CD4-positive, alpha-beta T cell treated with Interleukin-4 for 1 hour (primary cell): ENCODE results near the gene RPL5.

ENCODE experiments used
- DNase-seq, 2 donors: peaks; one replicate each; pipeline ENCODE4 v3.0.0-alpha.2; 2020 to 2022

RPL5 gene

GRCh38 chr1:92858564-92859399 is 26.9 kb downstream of the RPL5 start:
- peak; percentile 66 to 90 for DNase-seq

DNA sequence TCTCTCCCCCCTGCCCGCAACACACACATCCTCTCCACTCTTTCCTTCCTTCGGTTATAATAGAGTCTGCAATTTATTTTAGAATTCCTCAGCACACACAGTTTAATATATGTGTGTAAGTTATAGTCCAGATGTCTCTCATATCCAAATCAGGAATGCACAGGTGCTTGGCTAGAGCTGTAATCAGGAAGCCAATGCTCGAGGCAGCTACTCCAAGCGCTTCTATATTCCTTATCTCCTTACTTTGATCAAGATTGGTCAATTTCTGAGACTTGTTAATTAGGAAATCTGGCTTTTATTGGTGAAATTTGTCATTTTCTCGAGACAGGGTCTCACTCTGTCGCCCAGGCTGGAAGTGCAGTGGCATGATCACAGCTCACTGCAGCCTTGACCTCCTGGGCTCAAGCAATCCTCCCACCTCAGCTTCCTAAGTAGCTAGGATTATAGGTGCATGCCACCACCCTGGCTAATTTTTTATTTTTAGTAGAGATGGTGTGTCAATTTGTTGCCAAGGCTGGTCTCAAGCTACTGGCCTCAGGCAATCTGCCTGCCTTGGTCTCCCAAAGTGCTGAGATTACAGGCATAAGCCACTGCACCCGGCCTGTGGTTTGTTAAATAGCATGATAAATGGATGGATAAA is 27.7 kb downstream of the RPL5 start:
- DNase-seq = no peak

DNA sequence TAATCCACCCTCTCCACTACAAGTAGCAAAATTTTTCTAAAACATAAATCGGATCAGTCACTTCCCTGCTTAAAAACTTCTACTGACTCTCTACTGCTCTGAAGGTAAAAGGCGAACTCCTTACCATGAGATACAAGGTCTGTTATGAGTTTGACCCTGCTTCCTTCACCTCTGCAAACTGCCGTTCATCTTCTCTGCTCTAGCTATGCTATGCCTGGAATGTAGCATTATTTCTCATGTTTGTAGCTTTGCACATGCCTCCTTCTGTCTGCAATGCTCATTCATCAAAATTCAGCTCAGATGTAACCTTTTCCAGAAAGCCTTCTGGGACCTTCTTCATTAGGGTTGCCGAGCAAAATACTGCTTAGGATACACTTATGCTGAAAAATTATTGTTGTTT is 30.8 kb downstream of the RPL5 start:
- no peak for DNase-seq

DNA sequence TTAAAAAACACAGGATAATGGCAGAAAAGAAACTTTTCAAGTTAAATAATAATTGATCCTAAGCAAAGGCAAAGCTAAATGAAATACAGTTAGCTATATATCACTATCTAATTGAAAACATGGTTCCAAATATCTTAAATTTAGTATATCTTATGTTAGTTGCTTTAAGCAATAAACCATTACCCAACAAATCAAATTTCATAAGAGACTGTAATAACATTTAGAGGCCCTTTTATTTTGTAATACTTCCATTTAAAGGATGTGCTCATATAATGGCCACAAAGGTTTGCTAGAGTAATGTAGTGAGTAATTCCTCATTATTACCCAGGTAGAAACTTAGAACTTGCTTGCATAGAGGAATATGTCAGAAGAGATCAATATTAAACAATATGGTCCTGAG is 32.3 kb downstream of the RPL5 start:
- DNase-seq = no peak

GRCh38 chr1:92870591-92870990 is 38.8 kb downstream of the RPL5 start:
- no peak for DNase-seq

GRCh38 chr1:92872719-92873118 is 40.9 kb downstream of the RPL5 start:
- DNase-seq = no peak

- DNase-seq = no peak
These were observed 43.1 kb downstream of the RPL5 start for GRCh38 chr1:92874987-92875386.

DNA sequence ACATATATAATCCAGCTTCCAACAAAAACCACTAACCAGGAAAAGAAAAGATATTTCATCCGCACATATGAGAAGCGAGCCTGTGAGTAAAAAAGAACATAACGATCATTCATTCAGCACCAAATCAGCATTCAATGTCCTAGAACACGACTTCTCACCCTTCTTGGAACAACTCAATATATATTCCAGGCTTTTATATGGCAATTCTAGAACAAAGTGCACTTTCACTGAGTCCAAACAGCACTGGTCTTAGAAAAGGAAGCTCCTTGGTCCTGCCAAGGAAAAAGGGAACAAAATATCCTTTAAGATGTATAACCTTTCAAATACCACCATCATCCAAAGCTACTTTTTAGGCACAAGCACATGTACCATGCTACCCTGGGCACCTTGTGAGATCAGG is 44.5 kb downstream of the RPL5 start:
- DNase-seq = no peak

GRCh38 chr1:92877081-92877711 is 45.4 kb downstream of the RPL5 start:
- DNase-seq = peak in 1 of 2 donors; percentile 28

DNA sequence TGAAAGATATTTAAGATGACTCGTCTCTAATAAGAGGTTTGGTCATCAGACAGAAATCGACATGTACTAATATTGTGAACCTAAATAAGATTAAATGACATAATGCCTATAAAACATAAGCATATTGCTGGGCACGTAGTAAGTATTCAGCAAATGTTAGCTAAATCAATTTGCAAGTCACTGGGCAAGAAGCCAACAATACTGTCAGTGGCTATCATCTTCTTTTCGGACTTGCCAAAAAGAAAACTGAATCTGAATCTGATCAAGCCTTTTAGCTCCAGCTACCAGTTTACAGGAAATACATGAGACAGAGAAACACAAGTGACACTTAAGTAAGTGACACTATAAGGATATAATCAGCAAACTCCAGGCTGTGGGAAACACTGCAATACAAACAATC is 46.0 kb downstream of the RPL5 start:
- peak in 1 of 2 donors; percentile 37 for DNase-seq

- no peak for DNase-seq
These were observed 47.6 kb downstream of the RPL5 start for GRCh38 chr1:92879316-92879968.

GRCh38 chr1:92881391-92881790 is 49.6 kb downstream of the RPL5 start:
- DNase-seq = no peak

DNA sequence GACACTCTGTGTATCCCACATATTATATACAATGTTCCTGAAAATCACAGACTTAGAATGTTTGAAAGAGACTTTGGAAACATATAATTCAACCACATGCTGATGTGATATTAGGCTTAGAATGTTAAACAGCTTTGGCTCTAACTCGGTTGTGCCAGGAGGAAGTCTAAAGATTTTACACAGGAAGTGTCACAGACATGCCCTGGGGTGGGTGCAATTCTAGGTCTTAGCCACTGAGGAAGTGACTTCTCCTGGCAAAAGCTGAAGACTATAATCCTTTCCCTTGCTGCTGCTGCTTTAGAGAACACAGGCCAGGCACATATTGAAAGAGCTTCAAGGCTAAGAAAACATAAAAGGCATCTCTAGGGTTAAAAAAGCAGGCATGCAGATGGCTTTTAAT is 51.0 kb downstream of the RPL5 start:
- DNase-seq = peak; percentile 47 to 65

GRCh38 chr1:92883297-92883696 is 51.5 kb downstream of the RPL5 start:
- no peak for DNase-seq

DNA sequence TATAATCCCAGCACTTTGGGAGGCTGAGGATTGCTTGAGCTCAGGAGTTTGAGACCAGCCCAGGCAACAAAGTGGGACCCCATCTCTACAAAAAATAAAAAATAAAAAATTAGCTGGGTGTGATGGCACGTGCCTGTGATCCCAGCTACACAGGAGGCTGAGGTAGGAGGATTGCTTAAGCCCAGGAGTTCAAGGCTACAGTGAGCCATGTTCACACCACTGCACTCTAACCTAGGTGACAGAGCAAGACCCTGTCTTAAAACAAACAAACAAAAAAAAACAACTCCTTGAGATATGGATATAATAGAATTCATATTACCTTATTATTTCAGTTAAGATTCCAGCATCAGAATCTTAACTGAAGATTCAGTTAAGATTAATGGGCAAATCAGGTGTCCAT is 52.4 kb downstream of the RPL5 start:
- no peak for DNase-seq

GRCh38 chr1:92886886-92887419 is 55.1 kb downstream of the RPL5 start:
- no peak for DNase-seq

DNA sequence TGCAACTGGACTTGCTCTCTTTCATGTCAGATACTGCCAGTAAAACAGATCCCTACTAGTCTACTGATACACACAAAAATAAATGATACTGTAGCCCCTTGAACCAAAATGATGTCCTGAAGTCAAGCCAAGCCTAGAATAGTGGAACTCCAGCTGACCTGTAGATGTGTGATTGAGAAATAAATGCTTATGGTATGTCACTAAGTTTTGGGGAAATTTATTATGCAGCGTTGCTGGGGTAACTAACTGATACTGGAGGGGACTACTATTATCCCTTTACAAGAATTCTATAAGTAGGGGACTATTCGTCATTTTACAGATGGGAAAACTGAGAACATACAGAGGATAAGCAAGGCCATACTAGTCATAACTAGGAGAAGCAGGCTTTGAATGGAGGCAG is 55.6 kb downstream of the RPL5 start:
- DNase-seq = no peak
